Ramos (cell line): ENCODE results near the gene SLC12A3.

Source experiments
- in situ Hi-C: fragments of 300-500 bp; cut with MboI; formaldehyde crosslinking; loops from one replicate; pipeline ENCODE4 v1.14.3; 2022; ENCODE audit warnings: low sequenced_read_pairs; ENCODE audit not compliant: unreplicated experiment

Gene SLC12A3

GRCh38 chr16:56864960-56865359 lies at the start of gene SLC12A3:
Gene SLC12A3 (plus strand): TSS chr16:56865207. CDS start chr16:56865236, 29 bp downstream.
- in situ Hi-C loops, result loop anchor here (5.0 to 10.0 kb wide), 3 partner anchors 87 to 300 kb away; no protein-coding TSS in a partner anchor

- in situ Hi-C loops, result no loop called here
Measured at GRCh38 chr16:56815721-56816120, 49.3 kb upstream of the SLC12A3 start.

- in situ Hi-C loops, result no loop called here
Measured at GRCh38 chr16:56817056-56817455, 48.0 kb upstream of the SLC12A3 start.

GRCh38 chr16:56817938-56818337 lies 47.1 kb upstream of the SLC12A3 start:
- in situ Hi-C loops, result no loop called here

GRCh38 chr16:56823081-56823733 lies 41.8 kb upstream of the SLC12A3 start:
- in situ Hi-C loops, result no loop called here

GRCh38 chr16:56824331-56824730 lies 40.7 kb upstream of the SLC12A3 start:
- in situ Hi-C loops, result no loop called here

- in situ Hi-C loops, result no loop called here
Measured at GRCh38 chr16:56824804-56825203, 40.2 kb upstream of the SLC12A3 start.

GRCh38 chr16:56825826-56826225 lies 39.2 kb upstream of the SLC12A3 start:
- in situ Hi-C loops, result no loop called here

GRCh38 chr16:56828647-56829046 lies 36.4 kb upstream of the SLC12A3 start:
- in situ Hi-C loops, result no loop called here

GRCh38 chr16:56830669-56831068 lies 34.3 kb upstream of the SLC12A3 start:
- in situ Hi-C loops, result no loop called here

- in situ Hi-C loops, result no loop called here
Measured at GRCh38 chr16:56832768-56833167, 32.2 kb upstream of the SLC12A3 start.

GRCh38 chr16:56833243-56833970 lies 31.6 kb upstream of the SLC12A3 start:
- in situ Hi-C loops, result no loop called here

GRCh38 chr16:56835320-56835719 lies 29.7 kb upstream of the SLC12A3 start:
- in situ Hi-C loops, result no loop called here

GRCh38 chr16:56836410-56837230 lies 28.4 kb upstream of the SLC12A3 start:
- in situ Hi-C loops, result no loop called here

GRCh38 chr16:56838622-56839337 lies 26.2 kb upstream of the SLC12A3 start:
- in situ Hi-C loops, result no loop called here

GRCh38 chr16:56841233-56841632 lies 23.8 kb upstream of the SLC12A3 start:
- in situ Hi-C loops, result no loop called here

GRCh38 chr16:56841659-56842058 lies 23.3 kb upstream of the SLC12A3 start:
- in situ Hi-C loops, result no loop called here

GRCh38 chr16:56842133-56842532 lies 22.9 kb upstream of the SLC12A3 start:
- in situ Hi-C loops, result no loop called here

GRCh38 chr16:56844056-56844455 lies 21.0 kb upstream of the SLC12A3 start:
- in situ Hi-C loops, result no loop called here

- in situ Hi-C loops, result no loop called here
Measured at GRCh38 chr16:56847173-56847910, 17.7 kb upstream of the SLC12A3 start.
